Osteoblast (primary cell): ENCODE measurements around the gene TMEM183A. TPM values are rescaled to one million over a fixed set of nuclear protein-coding genes. Genes with fewer than 3 reads are reported as not detected.

Source experiments
- DNase-seq: peaks from one replicate; pipeline ENCODE4 v3.0.0; 2011; ENCODE audit warnings: low spot score, mixed read lengths; ENCODE audit not compliant: insufficient read length; ENCODE audit errors: missing footprints
- H2AFZ ChIP-seq: 2 replicates; pipeline ENCODE4 v1.6.0; 2011; ENCODE audit warnings: mild to moderate bottlenecking, low read length
- H3K27ac ChIP-seq: 2 replicates; pipeline ENCODE4 v1.5.1; 2011; ENCODE audit warnings: mild to moderate bottlenecking, low read depth, low read length, moderate library complexity
- H3K27me3 ChIP-seq: 2 replicates; pipeline ENCODE4 v1.6.0; 2012; ENCODE audit warnings: mild to moderate bottlenecking, control low read depth, inconsistent platforms, low read length, moderate library complexity; ENCODE audit not compliant: insufficient read depth
- H3K36me3 ChIP-seq: 2 replicates; pipeline ENCODE4 v1.5.1; 2011; ENCODE audit warnings: mild to moderate bottlenecking, low read length, control low read depth, moderate library complexity; ENCODE audit not compliant: insufficient read depth
- H3K4me1 ChIP-seq: 2 replicates; pipeline ENCODE4 v1.5.1; 2011; ENCODE audit warnings: mild to moderate bottlenecking, low read length, control low read depth, moderate library complexity; ENCODE audit not compliant: insufficient read depth
- H3K4me2 ChIP-seq: 2 replicates; pipeline ENCODE4 v1.6.0; 2011; ENCODE audit warnings: mild to moderate bottlenecking, low read length; ENCODE audit not compliant: insufficient read depth
- H3K4me3 ChIP-seq: fragments of 200-600 bp; sonication (generic); 3 replicates; pipeline ENCODE4 v1.5.1; 2012; ENCODE audit warnings: mild to moderate bottlenecking, low read length, inconsistent platforms; ENCODE audit not compliant: insufficient read depth
- H3K79me2 ChIP-seq: 2 replicates; pipeline ENCODE4 v1.6.0; 2012; ENCODE audit warnings: mild to moderate bottlenecking, low read length, control low read depth, inconsistent platforms; ENCODE audit not compliant: insufficient read depth
- H3K9me3 ChIP-seq: 2 replicates; pipeline ENCODE4 v1.5.1; 2011; ENCODE audit warnings: low read depth, low read length, control low read depth
- H4K20me1 ChIP-seq: 2 replicates; pipeline ENCODE4 v1.6.0; 2012; ENCODE audit warnings: mild to moderate bottlenecking, low read length, control low read depth; ENCODE audit not compliant: insufficient read depth
- CTCF ChIP-seq: IDR thresholded peaks from 2 replicates; pipeline ENCODE4 v1.5.1; 2011; ENCODE audit warnings: mild to moderate bottlenecking, low read depth, low read length, moderate library complexity; ENCODE audit errors: extremely low read depth
- total RNA-seq: library from RNA; depleted of rRNA; stranded (reverse); fragments of >200 nt; gene quantifications from 2 replicates; pipeline ENCODE4 v1.2.3, GENCODE V29; 2012

TMEM183A gene
- total RNA-seq, 1 donor = 118 TPM

DNA sequence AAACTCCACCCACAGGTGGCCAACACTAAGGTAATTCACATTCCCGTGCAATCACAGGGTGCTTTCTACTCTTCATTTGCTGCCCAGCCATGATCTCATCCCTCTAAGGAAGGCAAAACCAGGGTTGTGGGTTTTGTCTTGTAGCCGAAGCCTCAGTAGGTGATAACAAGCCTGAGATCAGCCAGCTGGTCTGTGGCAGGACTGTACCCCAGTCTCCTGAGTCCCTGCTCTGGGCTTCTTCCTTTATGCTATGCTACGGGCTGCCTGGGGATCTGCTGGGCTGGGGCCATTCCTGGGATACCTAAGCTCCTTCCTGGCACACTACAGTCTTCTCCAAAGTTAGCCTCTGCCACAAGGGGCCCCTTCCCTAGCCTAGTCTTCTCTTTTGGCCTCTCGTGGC is 29.0 kb downstream of the TMEM183A start:
- Histone ChIP-seq H3K79me2 (no peaks in the 10 kb centered on the region), H3K27me3 (no peaks in the 10 kb centered on the region), H2AFZ (no peak overlapping the region), H4K20me1 (no peaks in the 10 kb centered on the region), H3K27ac (no peak overlapping the region), H3K36me3 (no peaks in the 10 kb centered on the region), H3K4me2 (no peak overlapping the region), H3K4me3 (no peak overlapping the region), H3K9me3 (no peaks in the 10 kb centered on the region), H3K4me1 (peaks cover 17% of the 10 kb centered on the region)
- no peak for TF ChIP-seq CTCF
- DNase-seq = peak; percentile 69

DNA sequence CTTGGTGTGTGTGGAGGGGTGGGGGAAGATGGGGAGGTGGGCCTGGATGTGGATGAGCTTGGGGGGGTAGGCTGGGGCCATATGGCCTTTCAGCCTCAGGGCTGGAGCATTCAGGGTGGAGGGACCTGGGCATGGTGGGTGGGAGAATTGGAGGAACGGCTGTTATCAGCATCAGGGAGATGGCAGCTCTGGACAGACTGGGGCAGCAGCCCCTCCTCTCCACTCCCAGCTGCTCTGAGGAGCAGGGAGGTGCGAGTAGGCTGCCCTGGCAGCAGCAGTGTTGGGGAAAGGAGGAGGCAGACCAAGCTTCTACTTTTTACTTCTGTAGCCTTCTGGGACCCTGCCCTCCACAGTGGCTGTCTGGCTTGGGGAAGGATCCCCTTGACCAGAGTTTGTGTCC is 29.4 kb downstream of the TMEM183A start:
- Histone ChIP-seq H3K79me2 (no peaks in the 10 kb centered on the region), H3K4me1 (peaks cover 17% of the 10 kb centered on the region), H3K4me2 (no peak overlapping the region), H3K27me3 (no peaks in the 10 kb centered on the region), H3K27ac (no peak overlapping the region), H3K4me3 (no peak overlapping the region), H4K20me1 (no peaks in the 10 kb centered on the region), H2AFZ (no peak overlapping the region), H3K36me3 (no peaks in the 10 kb centered on the region), H3K9me3 (no peaks in the 10 kb centered on the region)
- no peak for TF ChIP-seq CTCF
- DNase-seq = peak; percentile 62

DNA sequence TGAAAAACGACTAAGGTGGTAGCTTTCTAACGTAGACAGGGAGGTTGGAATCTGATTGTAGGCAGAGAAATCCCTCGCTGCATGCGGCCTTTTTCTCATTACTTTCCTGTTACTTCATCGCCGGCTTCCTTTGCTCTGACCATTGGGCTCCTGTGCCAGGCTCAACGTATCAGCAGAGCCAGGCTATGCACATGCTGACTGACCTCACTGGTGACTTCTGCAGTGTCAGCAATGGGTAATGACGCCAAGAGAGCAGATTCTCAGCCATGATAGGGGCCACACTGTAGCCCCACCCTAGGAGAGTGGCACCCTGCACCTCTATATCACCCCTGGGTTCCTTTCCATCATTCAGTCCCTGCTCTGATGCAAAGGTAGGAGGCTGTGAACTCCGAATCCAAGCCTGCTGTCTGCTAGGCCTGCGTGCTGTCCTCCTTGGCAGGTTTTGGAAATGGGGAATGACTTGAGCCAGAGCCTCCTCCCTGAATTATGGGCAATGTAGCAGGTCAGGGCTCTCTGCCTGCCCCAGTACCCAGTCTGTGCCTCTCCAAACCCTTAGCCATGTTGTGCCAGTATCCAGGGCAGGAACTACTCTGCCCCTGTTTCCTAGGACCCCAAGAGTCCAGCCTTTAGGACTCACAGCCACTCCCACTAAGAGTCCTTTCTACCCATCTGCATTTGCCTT is 30.5 kb downstream of the TMEM183A start:
- TF ChIP-seq CTCF = no peak

DNA sequence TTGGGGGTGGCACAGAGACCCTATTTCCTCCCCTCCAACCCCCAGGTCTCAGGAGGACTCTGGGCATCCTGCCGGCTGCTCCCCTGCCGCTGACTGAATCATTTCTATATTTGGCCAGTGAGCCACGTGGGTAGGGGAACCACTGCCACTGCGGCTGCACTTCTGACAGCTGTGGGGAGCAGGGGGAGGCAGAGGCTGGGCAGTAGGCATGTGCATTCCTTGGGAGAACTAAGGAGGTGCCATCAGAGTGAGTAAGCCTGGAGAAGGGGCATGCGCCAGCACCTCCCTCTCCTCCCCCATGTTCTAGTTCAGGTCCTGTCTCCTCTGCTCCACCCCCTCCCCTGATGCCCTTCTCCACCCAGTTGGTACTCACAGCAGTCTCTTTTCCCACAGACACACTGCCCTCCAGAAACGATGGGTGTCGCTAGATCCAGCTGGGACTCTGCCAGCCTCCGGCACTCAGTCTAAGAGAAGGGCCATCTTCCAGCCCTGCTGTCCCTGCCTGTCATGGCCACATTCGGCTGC is 31.1 kb downstream of the TMEM183A start:
- no peaks in the 10 kb centered on the region for H4K20me1 ChIP-seq
- peak overlapping the region; percentile 31 for H3K4me3 ChIP-seq
- peak overlapping the region; percentile 48 for H3K27ac ChIP-seq
- H2AFZ ChIP-seq = peak overlapping the region; percentile 66
- peak; percentile 98 for DNase-seq
- H3K36me3 ChIP-seq = no peaks in the 10 kb centered on the region
- no peaks in the 10 kb centered on the region for H3K27me3 ChIP-seq
- H3K4me1 ChIP-seq = peaks cover 17% of the 10 kb centered on the region
- peak; percentile 36 for TF ChIP-seq CTCF
- H3K4me2 ChIP-seq = peak overlapping the region; percentile 69
- H3K79me2 ChIP-seq = no peaks in the 10 kb centered on the region
- H3K9me3 ChIP-seq = no peaks in the 10 kb centered on the region

More for the DNA sequence above, 30.5 kb downstream of the TMEM183A start:
- peak overlapping the region; percentile 48 for H3K27ac ChIP-seq
- peak; percentile 75 for DNase-seq
- no peaks in the 10 kb centered on the region for H3K27me3 ChIP-seq
- no peak overlapping the region for H2AFZ ChIP-seq
- H3K4me2 ChIP-seq = peak overlapping the region; percentile 23
- peaks cover 17% of the 10 kb centered on the region for H3K4me1 ChIP-seq
- no peaks in the 10 kb centered on the region for H4K20me1 ChIP-seq
- H3K4me3 ChIP-seq = no peak overlapping the region
- H3K79me2 ChIP-seq = no peaks in the 10 kb centered on the region
- H3K9me3 ChIP-seq = no peaks in the 10 kb centered on the region
- no peaks in the 10 kb centered on the region for H3K36me3 ChIP-seq
